ENCODE data around the gene FAM120B.
"Not testable (repeated sequence)": the region's sequence is repeated elsewhere in the genome, so short reads cannot be mapped to it uniquely, and the experiment has no call there.

Gene FAM120B

DNA sequence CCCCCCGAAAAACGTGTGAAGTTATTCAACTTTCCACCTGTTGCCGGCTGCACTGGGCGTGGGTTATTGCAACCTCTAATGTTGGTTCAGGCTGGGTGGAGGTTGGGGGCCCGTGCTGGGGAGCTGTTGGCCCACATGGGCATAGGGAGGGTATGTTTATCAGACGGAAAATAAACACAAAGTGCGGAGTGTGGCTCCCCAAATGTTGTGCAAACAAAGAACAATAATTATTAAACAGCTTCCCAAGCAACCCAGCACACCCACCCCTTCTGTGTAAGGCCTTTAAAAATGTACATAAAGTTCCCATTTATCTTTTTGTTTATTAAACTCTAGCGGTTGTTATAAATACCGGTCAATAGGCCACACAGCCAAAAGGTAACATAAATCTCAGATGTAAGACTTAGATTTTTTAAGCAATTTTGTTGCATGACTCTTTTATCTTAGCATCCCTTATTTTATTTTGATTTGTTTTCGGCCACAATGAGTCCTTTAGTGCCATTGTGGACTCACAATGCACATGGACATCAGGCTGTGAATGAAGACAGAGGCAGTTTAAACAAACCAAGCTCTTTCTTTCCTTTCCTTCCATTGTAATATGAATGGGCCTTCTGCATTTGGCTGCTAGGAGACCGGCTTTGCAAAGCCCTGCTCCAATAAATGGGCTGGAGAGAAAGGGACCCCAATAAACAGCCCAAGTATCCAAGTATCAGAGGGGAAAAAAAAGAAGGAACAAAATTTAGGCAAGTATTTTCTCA is 8.8 kb upstream of the FAM120B start:
- ATAC-seq, result no peak
- Mint-ChIP-seq H3K9me3 (peaks cover 5% of the 10 kb centered on the region), H3K4me1 (peaks cover 26% of the 10 kb centered on the region), H3K27me3 (peaks cover 86% of the 10 kb centered on the region), H3K36me3 (peaks cover 7% of the 10 kb centered on the region), H3K27ac (no peak overlapping the region), H3K4me3 (no peak overlapping the region)

DNA sequence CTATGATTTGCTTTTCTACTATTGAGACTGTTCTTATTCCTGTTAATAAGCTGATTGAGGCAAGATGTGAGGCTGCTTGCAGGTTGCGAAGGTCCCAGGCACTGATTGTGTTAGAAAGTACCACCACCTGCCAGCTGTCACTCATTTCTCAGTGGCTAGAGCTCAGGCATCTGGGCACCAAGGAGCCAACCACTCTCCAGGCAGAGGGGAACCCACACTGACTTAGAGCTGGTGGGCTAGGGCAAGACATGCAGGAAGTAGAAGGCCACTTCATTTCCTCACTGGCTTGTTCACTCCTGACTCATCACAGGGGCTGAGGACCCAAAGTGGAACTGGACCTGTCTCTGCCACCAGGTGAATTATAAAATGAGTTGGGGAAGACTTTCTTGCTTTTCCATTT is 7.9 kb upstream of the FAM120B start:
- Mint-ChIP-seq H3K4me1 (peaks cover 17% of the 10 kb centered on the region), H3K4me3 (no peak overlapping the region)
- ATAC-seq, result no peak

DNA sequence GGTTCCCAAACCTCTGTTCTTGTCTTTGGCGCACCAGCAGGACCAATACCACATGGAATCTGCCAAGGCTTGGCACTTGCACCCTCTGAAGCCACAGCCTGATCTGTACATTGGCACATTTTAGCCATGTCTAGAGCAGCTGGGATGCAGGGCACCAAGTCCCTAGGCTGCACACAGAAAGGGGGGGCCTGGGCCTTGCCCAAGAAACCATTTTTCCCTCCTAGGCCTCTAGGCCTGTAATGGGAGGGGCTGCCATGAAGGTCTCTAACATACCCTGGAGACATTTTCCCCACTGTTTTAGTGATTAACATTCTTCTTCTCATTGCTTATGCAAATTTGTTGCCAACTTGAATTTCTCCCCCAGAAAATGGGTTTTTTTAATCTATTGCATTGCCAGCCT is 5.4 kb upstream of the FAM120B start:
- no peak for ATAC-seq
- H3K4me1 Mint-ChIP-seq, result no peaks in the 10 kb centered on the region
- peaks cover 79% of the 10 kb centered on the region for H3K27me3 Mint-ChIP-seq
- peaks cover 7% of the 10 kb centered on the region for H3K36me3 Mint-ChIP-seq
- H3K27ac Mint-ChIP-seq, result no peak overlapping the region
- H3K9me3 Mint-ChIP-seq, result peaks cover 5% of the 10 kb centered on the region
- no peak overlapping the region for H3K4me3 Mint-ChIP-seq

More for the DNA sequence above, 7.9 kb upstream of the FAM120B start:
- no peak overlapping the region for H3K27ac Mint-ChIP-seq
- H3K9me3 Mint-ChIP-seq, result peaks cover 5% of the 10 kb centered on the region
- peaks cover 7% of the 10 kb centered on the region for H3K36me3 Mint-ChIP-seq
- peaks cover 86% of the 10 kb centered on the region for H3K27me3 Mint-ChIP-seq

DNA sequence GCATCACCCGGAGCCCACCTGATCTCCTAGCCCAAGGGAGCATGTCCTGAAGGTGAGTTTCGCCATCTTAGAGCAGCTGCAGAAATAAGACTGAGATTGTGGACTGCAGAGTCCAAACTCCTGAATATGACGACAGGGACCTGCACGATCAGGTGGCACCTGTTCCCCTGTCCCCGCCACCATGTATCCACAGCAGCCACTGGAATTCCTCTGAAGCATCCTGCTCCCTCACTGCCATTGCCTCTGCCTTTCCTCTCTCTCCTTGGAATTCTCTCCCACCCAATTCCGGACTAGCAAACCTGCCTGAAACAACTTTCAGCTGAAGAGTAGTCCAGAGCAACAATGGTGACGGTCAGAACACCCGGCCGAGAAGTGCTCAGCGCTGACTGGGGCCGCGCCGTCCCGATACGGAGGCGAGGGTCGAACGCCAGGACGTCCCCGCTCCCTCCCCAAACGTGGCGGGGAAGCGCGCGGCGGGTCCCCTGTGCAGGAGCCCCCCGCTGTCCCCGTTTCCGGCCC is 694 bp upstream of the FAM120B start:
- Mint-ChIP-seq H3K4me1 (peaks cover 33% of the 10 kb centered on the region), H3K27ac (no peak overlapping the region), H3K36me3 (peaks cover 11% of the 10 kb centered on the region), H3K27me3 (peaks cover 40% of the 10 kb centered on the region), H3K4me3 (peak overlapping the region; percentile 90), H3K9me3 (peaks cover 5% of the 10 kb centered on the region)
- ATAC-seq, result no peak

DNA sequence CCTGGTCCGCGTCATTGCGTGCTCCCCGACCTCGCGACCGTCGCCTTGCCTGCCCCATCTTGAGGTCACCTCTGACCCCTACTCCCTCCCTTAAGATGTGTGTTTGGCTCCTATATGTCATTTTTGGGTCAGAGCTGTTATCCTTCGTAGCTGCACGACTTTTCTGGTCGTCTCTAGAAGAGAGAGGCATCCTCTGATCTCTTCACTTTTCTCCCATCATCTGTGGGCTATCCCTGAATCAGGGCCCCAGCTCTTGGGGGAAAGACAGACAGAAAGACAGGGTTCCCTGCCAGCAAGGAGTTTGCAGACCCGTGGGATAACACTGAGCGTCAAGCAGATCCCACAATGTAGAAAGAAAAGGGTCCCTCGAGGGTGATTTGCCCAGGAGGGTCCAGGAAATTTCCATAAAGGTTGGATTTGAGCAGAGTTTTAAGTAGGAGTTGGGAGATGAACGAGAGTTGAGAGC is 555 bp downstream of the FAM120B start:
- H3K4me1 Mint-ChIP-seq, result peaks cover 42% of the 10 kb centered on the region
- peaks cover 11% of the 10 kb centered on the region for H3K36me3 Mint-ChIP-seq

DNA sequence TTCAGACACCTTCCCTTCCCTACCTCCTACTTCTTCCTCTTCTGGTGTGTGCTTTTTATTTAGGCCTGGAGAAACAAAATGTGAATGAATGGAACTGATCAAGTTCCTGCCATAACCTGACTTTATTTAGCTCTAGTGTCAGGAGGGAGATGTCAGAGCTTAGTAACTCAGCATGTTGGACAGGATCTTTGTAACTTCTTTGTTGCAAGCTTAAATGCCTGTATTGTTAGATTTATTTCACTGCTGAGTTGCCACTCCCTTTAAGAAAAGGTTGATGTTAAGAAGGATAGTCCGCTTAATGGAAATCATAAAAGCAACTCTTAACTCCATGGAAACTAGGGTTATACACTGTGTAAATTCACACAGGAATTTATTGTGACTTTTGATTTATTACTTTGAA is 2.2 kb downstream of the FAM120B start:
- H3K4me1 Mint-ChIP-seq, result peaks cover 56% of the 10 kb centered on the region
- H3K36me3 Mint-ChIP-seq, result peaks cover 11% of the 10 kb centered on the region

More for the DNA sequence above, 555 bp downstream of the FAM120B start:
- no peak for ATAC-seq
- no peaks in the 10 kb centered on the region for H3K9me3 Mint-ChIP-seq
- peaks cover 27% of the 10 kb centered on the region for H3K27me3 Mint-ChIP-seq
- peak overlapping the region; percentile 92 for H3K27ac Mint-ChIP-seq
- peak overlapping the region; percentile 90 for H3K4me3 Mint-ChIP-seq

DNA sequence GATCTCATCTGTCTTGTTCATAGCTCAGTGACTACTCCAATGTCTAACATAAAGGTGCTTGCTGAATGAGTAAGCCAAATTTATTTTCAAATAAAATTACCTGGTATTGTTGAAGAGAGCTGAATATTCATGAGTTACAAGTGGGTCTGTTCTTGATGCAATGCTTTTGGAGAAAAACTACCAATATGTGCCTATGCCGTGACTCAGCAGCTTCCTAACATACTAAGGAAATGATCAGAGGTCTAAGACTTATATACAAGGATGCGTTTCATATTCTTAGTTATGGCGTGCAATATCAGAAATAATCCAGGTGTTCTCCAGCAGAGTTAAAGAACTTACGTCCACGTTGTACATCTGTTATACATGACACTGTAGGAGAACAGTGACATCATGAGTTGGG is 5.1 kb downstream of the FAM120B start:
- Mint-ChIP-seq H3K4me1 (peaks cover 68% of the 10 kb centered on the region), H3K27me3 (no peaks in the 10 kb centered on the region), H3K27ac (no peak overlapping the region), H3K36me3 (peaks cover 21% of the 10 kb centered on the region), H3K9me3 (no peaks in the 10 kb centered on the region), H3K4me3 (no peak overlapping the region)
- no peak for ATAC-seq

More for the DNA sequence above, 2.2 kb downstream of the FAM120B start:
- no peaks in the 10 kb centered on the region for H3K9me3 Mint-ChIP-seq
- peak overlapping the region; percentile 92 for H3K27ac Mint-ChIP-seq
- peaks cover 11% of the 10 kb centered on the region for H3K27me3 Mint-ChIP-seq
- ATAC-seq, result no peak
- H3K4me3 Mint-ChIP-seq, result peak overlapping the region; percentile 45

DNA sequence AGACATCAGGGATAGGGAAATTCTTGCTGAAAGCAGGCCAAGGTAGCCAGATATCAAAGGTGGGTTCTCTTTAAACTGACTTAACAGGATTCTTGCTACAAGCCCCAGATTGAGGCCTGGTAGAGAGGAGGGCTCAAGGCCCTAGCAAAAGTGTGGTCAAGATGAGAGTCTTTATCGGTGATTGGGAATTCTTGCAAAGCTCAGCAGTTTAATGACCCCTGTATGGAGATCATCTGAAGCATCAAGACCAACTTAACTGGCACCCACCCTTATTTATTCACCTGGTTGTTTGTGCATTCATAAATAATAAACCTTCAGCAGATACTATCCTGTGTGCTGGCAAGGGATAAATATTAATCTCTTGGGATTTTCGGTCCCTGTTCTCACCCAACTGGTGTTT is 6.3 kb downstream of the FAM120B start:
- no peaks in the 10 kb centered on the region for H3K9me3 Mint-ChIP-seq
- H3K27me3 Mint-ChIP-seq, result no peaks in the 10 kb centered on the region
- no peak overlapping the region for H3K4me3 Mint-ChIP-seq
- ATAC-seq, result no peak
- peaks cover 29% of the 10 kb centered on the region for H3K36me3 Mint-ChIP-seq
- H3K4me1 Mint-ChIP-seq, result peaks cover 58% of the 10 kb centered on the region
- no peak overlapping the region for H3K27ac Mint-ChIP-seq

DNA sequence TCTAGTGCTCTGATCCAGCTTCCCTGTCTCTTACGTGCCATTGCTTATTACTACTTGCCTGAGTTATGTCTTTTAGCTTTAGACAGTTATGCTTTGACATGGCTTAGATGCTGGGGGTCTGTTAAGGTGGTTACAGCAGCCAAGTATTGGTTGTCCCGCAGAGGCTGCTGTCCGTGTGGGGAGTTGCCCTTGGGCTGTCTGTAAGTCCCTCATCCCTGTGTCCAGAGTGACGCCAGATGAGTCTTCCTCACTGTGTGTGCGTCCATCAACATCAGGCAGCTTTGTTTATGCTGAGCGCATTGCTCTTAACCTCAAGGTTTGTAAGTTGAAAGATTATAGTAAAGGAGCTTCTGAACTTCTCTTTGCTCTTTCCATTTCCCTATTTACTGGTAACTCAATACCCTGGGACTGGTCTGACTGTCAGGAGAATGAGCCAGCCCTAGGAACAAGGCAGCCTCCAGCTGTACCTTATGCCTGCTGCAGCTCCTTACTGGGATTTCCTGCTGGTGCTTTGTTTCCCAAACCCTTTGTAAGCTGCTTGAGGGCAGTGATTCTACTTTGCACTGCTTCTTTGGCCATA is 7.2 kb downstream of the FAM120B start:
- Mint-ChIP-seq H3K4me1 (peaks cover 48% of the 10 kb centered on the region), H3K36me3 (peaks cover 37% of the 10 kb centered on the region), H3K9me3 (no peaks in the 10 kb centered on the region), H3K27ac (no peak overlapping the region), H3K4me3 (no peak overlapping the region), H3K27me3 (no peaks in the 10 kb centered on the region)
- ATAC-seq, result no peak

DNA sequence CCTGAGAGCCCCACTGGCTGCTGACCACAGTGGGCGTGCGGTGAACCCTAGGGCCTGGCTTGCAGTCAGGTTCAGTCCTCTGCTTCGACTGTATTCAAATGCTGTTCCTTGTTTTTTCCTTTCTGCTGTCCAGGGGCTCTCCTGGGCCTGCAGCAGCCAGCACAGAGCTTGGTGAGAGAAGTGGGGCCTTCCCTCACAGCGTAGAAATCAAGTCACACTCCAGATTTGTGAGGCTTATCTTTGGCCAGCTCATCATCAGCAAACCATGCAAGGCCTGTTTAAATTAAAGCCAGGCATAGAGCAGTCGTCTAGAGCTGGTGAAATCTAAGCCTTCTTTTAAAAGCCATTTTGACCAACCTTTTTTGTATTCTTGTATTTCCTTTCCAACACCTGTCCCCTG is 8.4 kb downstream of the FAM120B start:
- Mint-ChIP-seq H3K4me3 (no peak overlapping the region), H3K9me3 (no peaks in the 10 kb centered on the region), H3K4me1 (peaks cover 52% of the 10 kb centered on the region), H3K27me3 (no peaks in the 10 kb centered on the region), H3K27ac (no peak overlapping the region), H3K36me3 (peaks cover 48% of the 10 kb centered on the region)
- ATAC-seq, result no peak

DNA sequence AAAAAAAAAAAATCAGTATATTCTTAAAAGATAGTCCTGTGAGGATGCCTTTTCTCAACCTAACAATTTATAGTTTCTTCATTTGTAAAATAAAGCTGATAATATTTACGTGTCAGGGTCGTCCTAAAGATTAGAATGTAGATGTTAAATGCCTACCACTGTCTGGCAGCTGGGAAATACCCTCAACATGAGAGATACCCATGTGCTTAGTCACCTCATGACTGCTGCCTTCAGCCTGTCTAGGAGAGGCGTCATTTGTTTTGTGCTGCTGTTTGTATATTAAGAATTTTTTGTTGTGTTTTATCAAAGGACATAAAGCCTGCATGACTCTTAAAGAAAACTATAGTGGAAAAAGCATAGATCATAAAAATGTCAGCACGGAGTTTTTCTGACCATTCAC is 9.5 kb downstream of the FAM120B start:
- no peak overlapping the region for H3K27ac Mint-ChIP-seq
- peaks cover 52% of the 10 kb centered on the region for H3K4me1 Mint-ChIP-seq
- no peaks in the 10 kb centered on the region for H3K9me3 Mint-ChIP-seq
- no peak for ATAC-seq
- peaks cover 53% of the 10 kb centered on the region for H3K36me3 Mint-ChIP-seq
- H3K27me3 Mint-ChIP-seq, result no peaks in the 10 kb centered on the region
- H3K4me3 Mint-ChIP-seq, result no peak overlapping the region

DNA sequence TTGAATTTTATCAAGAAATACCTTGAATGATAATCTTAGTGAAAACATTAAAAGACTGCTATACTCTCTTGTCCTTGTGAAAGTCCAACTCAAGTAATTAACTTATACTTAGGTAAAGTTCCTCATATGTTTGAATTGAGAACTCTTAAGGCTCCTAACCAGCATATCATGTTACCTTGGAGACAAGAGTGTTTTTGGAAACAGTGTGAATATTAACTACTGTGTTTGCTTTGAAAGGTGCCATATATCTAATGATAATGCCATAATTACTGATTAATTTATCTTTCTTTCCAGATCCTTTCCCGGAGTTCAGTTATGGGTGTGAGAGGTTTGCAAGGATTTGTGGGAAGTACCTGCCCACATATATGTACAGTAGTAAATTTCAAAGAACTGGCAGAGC is 10.5 kb downstream of the FAM120B start:
- Mint-ChIP-seq H3K9me3 (no peaks in the 10 kb centered on the region), H3K27me3 (no peaks in the 10 kb centered on the region), H3K36me3 (peaks cover 51% of the 10 kb centered on the region), H3K27ac (no peak overlapping the region), H3K4me3 (no peak overlapping the region), H3K4me1 (peaks cover 46% of the 10 kb centered on the region)
- no peak for ATAC-seq

DNA sequence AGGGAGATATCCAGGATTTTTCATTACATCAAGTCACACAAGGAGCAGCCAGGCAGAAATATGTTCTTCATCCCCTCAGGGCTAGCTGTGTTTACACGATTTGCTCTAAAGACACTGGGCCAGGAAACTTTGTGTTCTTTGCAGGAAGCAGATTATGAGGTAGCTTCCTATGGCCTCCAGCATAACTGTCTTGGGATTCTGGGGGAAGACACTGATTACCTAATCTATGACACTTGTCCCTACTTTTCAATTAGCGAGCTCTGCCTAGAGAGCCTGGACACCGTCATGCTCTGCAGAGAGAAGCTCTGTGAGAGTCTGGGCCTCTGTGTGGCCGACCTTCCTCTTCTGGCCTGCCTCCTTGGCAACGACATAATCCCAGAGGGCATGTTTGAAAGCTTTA is 11.2 kb downstream of the FAM120B start:
- H3K4me1 Mint-ChIP-seq, result peaks cover 42% of the 10 kb centered on the region
- peaks cover 57% of the 10 kb centered on the region for H3K36me3 Mint-ChIP-seq
- H3K9me3 Mint-ChIP-seq, result no peaks in the 10 kb centered on the region
- H3K4me3 Mint-ChIP-seq, result no peak overlapping the region
- no peaks in the 10 kb centered on the region for H3K27me3 Mint-ChIP-seq
- ATAC-seq, result no peak
- no peak overlapping the region for H3K27ac Mint-ChIP-seq

DNA sequence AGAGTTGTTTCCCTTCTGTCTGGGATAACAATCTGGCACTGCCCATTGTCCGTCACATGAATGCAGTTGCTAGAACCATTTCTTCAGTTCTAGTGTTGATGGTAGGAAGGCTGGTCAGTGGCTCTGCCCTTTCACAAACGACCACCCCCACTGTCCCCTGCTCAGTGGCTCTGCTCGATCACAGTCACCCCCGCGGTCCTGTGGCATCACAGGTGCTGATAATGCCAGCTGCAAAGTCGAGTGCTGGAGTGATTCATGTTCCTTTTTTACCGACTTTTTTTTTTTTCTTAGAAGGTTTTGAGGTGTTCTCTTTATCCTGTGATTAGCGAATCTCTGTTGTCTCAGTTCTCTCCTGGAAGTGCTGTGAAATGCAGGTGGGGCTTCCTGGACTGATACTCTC is 22.8 kb downstream of the FAM120B start:
- peaks cover 78% of the 10 kb centered on the region for H3K36me3 Mint-ChIP-seq
- H3K9me3 Mint-ChIP-seq, result no peaks in the 10 kb centered on the region
- H3K27me3 Mint-ChIP-seq, result no peaks in the 10 kb centered on the region
- peaks cover 6% of the 10 kb centered on the region for H3K4me1 Mint-ChIP-seq
- no peak overlapping the region for H3K27ac Mint-ChIP-seq
- H3K4me3 Mint-ChIP-seq, result no peak overlapping the region
- ATAC-seq, result no peak

DNA sequence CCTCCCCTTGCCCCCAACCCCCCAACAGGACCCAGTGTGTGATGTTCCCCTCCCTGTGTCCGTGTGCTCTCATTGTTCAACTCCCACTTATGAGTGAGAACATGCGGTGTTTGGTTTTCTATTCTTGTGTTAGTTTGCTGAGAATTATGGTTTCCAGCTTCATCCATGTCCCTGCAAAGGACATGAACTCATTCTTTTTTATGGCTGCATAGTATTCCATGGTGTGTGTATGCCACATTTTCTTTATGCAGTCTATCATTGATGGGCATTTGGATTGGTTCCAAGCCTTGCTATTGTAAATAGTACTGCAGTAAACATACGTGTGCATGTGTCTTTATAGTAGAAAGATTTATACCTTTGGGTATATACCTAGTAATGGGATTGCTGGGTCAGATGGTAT is 28.6 kb downstream of the FAM120B start:
- not testable (repeated sequence) for ATAC-seq, H3K4me3 Mint-ChIP-seq, H3K27me3 Mint-ChIP-seq, H3K9me3 Mint-ChIP-seq, H3K27ac Mint-ChIP-seq
- H3K4me1 Mint-ChIP-seq, result peaks cover 39% of the 10 kb centered on the region
- peaks cover 79% of the 10 kb centered on the region for H3K36me3 Mint-ChIP-seq

All from stimulated activated memory B cell treated with anti-CD40 and anti-IgM and Interleukin-4, amounts not matched to agents 10 μg/mL and 1 μg/mL and 100 μg/mL, for 72 hours (primary cell).